SIG-M5 treated with dmso at 0.1 percent for 504 hours (cell line): ENCODE measurements around the gene PCNX3.
A peak's percentile ranks its signal among the peaks of the same experiment; 100 is the strongest.

Experiments used
- DNase-seq: peaks from one replicate; lab custom pipeline; 2025; ENCODE audit not compliant: unreplicated experiment; lab: John Stamatoyannopoulos, UW

The PCNX3 gene

GRCh38 chr11:65580031-65580692 lies 35.4 kb upstream of the PCNX3 start:
- no peak for DNase-seq

DNA sequence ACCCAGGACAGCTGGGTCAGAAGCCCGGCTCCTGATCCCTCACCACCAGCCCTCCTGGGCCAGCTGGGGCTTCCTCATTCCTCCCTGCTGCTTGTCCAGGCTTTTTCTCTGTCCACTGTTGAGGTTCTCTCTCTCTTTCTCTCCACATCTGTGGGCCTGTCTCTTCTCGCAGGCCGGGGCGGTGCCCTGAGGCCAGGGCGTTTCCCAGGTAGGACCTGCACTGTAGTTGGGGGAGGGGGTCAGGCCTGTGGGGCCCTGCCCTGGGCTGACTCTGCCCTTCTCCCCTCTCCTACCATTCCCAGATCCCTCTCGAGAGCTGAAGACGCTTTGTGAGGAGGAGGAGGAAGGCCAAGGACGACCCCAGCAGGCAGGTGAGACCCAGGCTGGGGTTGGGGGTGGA lies 34.8 kb upstream of the PCNX3 start:
- DNase-seq = no peak

- no peak for DNase-seq
Observed at GRCh38 chr11:65581928-65582327, 33.6 kb upstream of the PCNX3 start.

GRCh38 chr11:65583589-65583988 lies 32.0 kb upstream of the PCNX3 start:
- no peak for DNase-seq

DNA sequence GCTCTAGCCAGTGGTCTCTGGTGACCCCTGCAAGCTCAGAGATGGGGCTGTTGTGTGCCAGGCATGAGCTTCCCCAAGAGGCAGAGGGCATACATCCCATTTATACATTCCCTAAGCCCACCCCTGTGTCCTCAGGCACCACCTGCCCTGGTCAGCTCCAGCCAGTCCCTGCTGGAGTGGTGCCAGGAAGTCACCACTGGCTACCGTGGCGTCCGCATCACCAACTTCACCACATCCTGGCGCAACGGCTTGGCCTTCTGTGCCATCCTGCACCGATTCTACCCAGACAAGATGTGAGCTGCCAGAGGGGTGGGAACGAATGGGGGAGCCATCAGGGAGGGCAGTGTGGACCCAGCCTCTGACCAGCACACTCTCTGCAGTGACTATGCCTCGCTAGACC lies 31.5 kb upstream of the PCNX3 start:
- no peak for DNase-seq

DNA sequence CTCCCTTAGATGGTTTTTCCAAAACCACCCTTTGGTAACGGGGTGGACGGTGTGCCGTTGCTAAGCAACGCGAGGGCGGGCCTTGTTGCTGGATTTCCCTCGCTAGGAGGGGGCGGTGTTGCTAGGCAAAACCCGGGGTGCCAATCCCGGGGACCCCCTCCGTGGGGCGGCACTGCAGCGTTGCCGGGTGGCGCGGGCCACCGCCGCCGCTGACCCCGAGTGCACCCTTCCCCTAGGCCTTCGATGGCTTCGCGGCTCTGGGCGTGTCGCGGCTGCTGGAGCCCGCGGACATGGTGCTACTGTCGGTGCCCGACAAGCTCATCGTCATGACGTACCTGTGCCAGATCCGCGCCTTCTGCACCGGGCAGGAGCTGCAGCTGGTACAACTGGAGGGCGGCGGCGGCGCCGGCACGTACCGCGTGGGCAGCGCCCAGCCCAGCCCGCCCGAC lies 30.8 kb upstream of the PCNX3 start:
- DNase-seq = no peak

DNA sequence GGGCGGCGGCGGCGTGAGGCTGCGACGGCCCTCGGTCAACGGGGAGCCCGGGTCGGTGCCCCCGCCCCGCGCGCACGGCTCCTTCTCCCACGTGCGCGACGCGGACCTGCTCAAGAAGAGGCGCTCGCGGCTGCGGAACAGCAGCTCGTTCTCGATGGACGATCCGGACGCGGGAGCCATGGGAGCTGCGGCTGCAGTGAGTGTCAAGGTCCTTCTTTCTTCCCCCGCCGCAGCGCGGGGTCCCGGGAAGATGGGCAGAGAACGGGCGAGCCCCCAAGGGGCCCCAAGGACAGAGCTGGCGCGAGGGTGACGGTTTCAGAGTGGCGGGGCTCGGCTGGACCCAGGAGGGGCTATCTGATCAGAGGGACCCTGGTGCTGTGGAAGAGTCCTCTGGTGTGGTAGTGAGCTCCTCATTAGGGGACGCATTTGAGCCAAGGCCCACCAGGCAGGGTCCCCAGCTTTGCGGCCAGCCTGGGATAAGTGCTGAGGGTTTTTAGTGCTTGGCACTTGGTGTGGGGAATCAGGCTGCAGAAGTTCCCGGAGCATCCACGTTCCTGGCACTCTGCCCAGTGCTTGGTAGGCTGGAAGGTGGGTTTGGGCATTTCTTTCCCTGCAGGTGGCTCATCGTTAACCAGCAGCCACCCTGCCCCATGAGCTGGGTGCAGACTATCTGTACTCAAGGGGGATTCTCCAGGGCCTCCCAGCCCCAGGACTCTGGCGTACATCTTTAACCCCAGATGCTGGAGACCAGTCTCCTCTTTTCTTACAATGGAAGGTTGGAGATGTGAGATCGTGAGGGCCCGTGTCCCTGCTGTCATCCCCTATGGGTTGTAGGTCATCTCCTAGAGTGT lies 30.0 kb upstream of the PCNX3 start:
- no peak for DNase-seq

DNA sequence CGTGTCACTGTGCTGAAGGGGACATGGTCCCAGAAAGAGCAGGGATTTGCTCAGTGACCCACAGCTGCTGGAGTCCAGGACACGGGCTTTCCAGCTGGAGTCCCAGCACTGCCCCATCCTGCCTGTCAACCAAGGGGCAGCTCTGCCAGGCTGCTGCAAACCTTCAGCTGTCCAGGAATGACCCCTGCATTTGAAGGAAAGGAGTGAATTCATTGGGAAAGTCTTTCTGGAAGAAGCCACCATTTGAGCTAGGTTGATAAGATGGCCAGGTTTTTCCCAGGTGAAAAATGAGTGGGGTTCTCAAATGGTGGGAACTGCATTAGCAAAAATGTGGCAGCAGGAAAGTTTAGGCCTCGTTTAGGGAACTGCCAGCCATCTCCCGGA lies 29.3 kb upstream of the PCNX3 start:
- no peak for DNase-seq

GRCh38 chr11:65586676-65587075 lies 28.9 kb upstream of the PCNX3 start:
- no peak for DNase-seq

DNA sequence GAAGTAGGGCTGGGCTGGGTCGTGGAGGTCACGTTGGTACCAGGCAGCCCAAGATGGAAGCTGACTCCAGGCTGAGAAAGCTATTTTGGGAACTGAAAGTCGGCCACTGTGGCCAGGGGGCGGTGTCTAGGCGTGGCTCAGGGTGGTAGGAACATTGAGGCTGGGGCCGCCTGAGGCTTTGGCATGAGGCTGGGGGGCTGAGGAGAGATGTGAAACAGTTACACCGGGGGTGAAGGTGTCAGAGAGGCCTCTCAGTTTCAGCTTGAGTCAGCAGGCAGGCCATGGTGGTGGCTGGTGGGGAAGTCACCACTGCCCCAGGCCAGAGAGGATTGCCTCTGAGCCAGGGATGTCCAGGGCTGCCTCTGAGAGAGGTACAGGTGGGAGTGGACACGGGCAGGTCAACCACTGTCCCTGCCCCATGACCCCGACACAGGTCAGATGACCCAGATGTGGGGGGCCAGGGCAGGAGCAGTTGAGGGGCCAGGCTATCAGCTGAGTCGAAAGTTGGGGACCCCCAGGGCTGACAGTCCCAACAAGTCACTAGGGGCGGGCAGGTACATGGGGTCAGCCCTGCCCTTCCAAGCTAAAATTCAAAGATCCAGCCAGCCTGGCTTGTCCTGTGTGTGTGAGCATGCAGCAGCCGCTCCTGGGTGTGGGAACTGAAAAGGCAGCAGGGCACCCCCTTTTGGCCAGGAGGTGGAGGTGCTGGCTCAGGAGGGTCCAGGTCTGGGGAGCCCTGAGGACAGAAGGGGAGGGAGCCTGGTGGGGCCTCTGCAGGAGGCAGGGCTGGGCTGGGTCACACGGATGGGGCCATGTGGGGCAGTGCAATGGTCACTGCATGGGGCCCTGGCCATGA lies 27.1 kb upstream of the PCNX3 start:
- DNase-seq = peak; percentile 55

DNA sequence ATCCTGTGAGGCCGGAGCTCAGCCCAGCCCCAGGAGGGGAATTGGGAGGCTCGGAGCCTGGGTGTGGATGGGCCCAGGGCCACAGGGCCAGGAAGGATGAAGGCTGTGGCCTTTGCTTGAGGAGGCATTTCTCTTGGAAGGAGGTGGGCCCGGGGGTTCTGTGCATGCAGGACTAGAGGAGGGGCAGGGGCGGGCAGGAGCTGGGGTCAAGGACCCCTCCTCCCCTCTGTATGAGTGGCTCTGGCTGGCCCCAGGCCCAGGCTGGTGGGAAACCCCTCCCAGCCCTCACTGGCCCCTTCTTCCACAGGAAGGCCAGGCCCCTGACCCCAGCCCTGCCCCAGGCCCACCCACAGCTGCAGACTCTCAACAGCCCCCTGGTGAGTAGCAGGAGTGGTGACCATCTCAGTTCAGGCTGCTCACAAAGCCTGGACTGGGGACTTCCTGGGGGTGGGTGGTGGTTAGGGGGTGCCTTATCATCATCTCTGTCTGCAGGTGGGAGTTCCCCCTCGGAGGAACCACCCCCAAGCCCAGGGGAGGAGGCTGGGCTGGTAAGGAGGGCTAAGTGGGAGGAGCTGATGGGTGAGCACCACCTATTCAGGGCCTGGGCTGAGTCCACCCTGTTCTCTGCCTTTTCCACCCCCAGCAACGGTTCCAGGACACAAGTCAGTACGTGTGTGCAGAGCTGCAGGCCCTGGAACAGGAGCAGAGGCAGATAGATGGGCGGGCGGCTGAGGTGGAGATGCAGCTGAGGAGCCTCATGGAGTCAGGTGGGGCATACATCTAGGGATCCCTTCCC lies 25.9 kb upstream of the PCNX3 start:
- no peak for DNase-seq

GRCh38 chr11:65590240-65590738 lies 25.3 kb upstream of the PCNX3 start:
- DNase-seq = no peak

DNA sequence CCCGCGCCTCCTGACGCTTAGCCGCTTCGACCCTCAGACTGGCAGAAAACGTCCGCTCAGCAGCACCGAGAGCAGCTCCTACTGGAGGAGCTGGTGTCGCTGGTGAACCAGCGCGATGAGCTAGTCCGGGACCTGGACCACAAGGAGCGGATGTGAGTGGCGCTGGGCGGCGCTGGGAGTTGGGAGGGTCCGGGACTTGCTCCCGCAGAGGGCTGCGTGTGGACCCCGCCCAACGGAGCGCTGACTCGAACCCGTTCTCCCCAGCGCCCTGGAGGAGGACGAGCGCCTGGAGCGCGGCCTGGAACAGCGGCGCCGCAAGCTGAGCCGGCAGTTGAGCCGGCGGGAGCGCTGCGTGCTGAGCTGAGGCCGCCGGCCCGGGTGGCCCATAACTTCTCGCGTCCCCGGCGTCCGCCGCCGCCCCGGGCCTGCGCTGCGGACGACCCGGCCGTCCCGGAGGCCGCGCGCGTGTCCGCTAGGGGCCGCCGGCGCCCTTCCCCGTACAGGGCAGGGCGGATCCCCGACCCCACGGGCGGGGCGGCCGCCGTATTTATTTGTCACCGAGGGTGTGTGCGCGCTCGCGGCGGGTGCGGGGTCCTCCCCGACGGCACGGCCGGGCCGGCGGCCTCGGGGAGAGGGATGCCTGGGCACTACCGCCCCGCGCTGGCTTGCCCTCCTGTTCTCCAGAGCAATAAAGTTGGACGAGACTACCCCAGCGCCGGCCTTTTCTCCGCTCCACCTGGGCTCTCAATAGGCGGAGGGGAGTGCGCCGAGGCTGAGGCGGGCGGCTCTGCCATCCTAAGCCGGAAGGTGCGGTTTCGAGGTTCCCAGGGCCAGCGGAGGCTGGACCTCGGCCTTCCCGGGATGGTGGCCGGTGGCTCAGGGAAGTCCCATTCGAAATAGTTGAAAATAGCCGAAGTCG lies 23.4 kb upstream of the PCNX3 start:
- no peak for DNase-seq

DNA sequence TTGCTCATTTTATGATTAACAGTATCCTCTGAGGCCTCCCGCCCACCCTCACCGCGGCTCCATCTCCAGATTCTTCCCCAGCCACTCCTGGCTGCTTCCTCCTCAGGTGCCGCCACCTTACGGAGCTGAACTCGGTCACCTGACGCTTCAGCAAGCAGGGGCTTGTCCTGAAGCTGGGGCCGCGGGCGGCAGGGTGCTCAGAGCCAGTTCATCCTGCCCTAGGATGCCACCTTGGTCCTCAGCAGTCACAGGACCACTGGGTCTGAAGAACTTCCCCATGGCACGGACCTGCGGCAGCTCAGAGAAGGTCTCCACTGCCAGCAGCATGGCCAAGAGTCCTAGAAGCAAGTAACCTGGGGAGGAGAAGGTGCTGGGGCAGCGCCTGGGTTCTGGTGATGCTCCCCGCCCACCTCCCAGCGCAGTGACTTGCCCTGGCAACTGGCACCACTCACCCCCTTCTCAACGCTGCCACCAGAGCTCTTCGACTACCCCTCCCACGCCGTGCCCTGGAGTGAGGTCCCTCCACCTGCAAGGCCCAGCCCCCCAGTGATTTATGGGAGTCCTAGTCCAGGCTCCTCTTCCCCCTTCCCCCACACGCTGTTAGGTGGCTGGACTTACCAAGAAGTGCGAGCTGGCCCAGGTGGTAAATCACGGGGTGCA lies 22.6 kb upstream of the PCNX3 start:
- no peak for DNase-seq

- DNase-seq = no peak
Observed at GRCh38 chr11:65593518-65594414, 21.8 kb upstream of the PCNX3 start.

- no peak for DNase-seq
Observed at GRCh38 chr11:65595131-65595530, 20.4 kb upstream of the PCNX3 start.

DNA sequence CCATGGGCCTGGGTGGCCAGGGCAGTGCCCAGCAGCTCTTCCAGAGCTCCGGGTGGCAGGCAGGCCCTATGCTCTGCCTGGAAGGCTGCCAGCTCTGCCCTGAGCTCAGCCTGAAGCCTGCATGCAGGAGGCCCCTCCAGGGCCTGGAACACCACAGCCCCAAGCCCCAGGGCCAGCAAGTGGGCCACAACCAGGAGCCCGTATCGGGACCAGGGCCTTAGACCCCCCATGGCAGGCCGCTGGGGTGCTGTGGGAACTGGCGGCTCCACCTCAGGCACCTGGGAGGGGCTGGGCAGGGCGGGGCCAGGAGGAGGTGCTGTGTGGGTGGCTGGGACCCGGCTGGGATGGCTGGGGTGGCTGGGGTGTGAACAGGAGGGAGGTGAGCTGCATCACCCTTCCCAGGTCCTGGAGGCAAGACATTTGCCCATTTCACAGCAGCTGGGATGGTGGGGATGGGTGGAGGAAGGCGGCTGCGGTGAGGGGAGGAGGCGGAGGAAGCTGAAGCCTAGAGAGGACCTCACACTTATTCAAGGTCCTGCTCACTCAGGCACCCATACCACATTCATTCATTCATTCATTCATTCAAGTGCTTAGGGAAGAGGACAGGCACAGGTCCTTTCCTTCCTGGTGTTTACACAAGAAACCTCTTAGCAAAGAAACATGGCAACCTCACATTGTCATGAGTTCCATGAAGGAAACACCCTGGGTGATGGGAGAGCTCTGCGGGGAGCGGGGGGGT lies 19.9 kb upstream of the PCNX3 start, which contains the start of gene KCNK7:
Gene KCNK7, minus strand, starts transcription at position 258 of the 739 bp plus-strand sequence. Its CDS starts 28 bp downstream, at position 230.
- DNase-seq = no peak
